Right lobe of liver (tissue), 6 donors: ENCODE results near the gene ACIN1. TPM values are rescaled to one million over a fixed set of nuclear protein-coding genes. Genes with fewer than 3 reads are reported as not detected.

Experiments used
- ATAC-seq, 4 donors: fragments of 200-7000 bp; cut with Tn5 transposase; one replicate each; pipeline ENCODE4 v1.9.1; 2020; ENCODE audit warnings: mild to moderate bottlenecking in 4 of 4, moderate library complexity in 4 of 4
- DNase-seq, 3 donors: peaks; one replicate each; pipeline ENCODE4 v3.0.0-alpha.2; 2020
- H3K27ac ChIP-seq, 3 donors: fragments of 200-600 bp; one replicate each; pipeline ENCODE4 v1.8.0; 2022
- H3K27me3 ChIP-seq, 2 donors: fragments of 200-600 bp; one replicate each; pipeline ENCODE4 v1.8.0; 2022
- H3K36me3 ChIP-seq, 4 donors: fragments of 200-600 bp; sonication (generic) in 1 of 4; one replicate each; pipeline versions ENCODE4 v1.5.1 to v1.8.0; 2017 to 2022; ENCODE audit warnings: control low read depth in 1 of 4
- H3K4me1 ChIP-seq, 4 donors: fragments of 200-600 bp; sonication (generic) in 1 of 4; one replicate each; pipeline versions ENCODE4 v1.5.1 to v1.8.0; 2017 to 2022; ENCODE audit warnings: control low read depth in 1 of 4
- H3K4me3 ChIP-seq, 3 donors: fragments of 200-600 bp; one replicate each; pipeline ENCODE4 v1.8.0; 2022
- H3K9me3 ChIP-seq, 4 donors: fragments of 200-600 bp; sonication (generic) in 1 of 4; one replicate each; pipeline versions ENCODE4 v1.5.1 to v1.8.0; 2017 to 2022; ENCODE audit warnings: control low read depth in 1 of 4
- CTCF ChIP-seq, 4 donors: fragments of 200-600 bp in 3 of 4; fragments of 450-650 bp in 1 of 4; IDR thresholded peaks; one replicate each; pipeline versions ENCODE4 v1.5.1 to v1.8.0; 2016 to 2022; ENCODE audit warnings: antibody characterized with exemption in 4 of 4, mild to moderate bottlenecking in 2 of 4
- POLR2A ChIP-seq: fragments of 450-650 bp; IDR thresholded peaks from one replicate; pipeline ENCODE4 v1.6.1; 2017; ENCODE audit warnings: antibody characterized with exemption, mild to moderate bottlenecking
- WGBS: methylation state at CpG from one replicate; pipeline ENCODE4 v1.1.6; 2018; ENCODE audit warnings: low coverage, low lambda C conversion rate; ENCODE audit not compliant: insufficient coverage; ENCODE audit errors: missing lambda C conversion rate; 5-methylcytosine and 5-hydroxymethylcytosine counted together
- intact Hi-C, 2 donors: fragments of 100-400 bp; cut with DNase I; formaldehyde crosslinking; loops; one replicate each; pipeline versions ENCODE4 v1.11.2 to v1.14.1; 2022
- total RNA-seq, 6 experiments: library from RNA; depleted of rRNA in 2 of 6; stranded (reverse); fragments of >200 nt in 2 of 6; fragmentation: NEBNext Ultra II Directional in 3 of 6; extraction: Animal tissue kit (Norgen Biotek cat#: 25700) in 3 of 6; gene quantifications; one replicate each; pipeline versions ENCODE4 v1.1.0 to v1.2.4, GENCODE V29; 2016 to 2023
- donor health status: DM: no; HTN: yes; CAD: no.
- donor health status: DM: no; HTN: no; CAD: no.
- donor health status: DM: no; HTN: no; CAD: no.
- donor health status: DM: no; HTN: yes; CAD: no.
- donor health status: DM: no; HTN: yes; CAD: no.

ACIN1 gene
- total RNA-seq, 6 experiments from 2014 or later, result 40.5 to 66.1 (median 52.9) TPM

- 17% methylated on average over 1 of the region's 4 CpGs for WGBS
- DNase-seq, result no peak
- Histone ChIP-seq H3K9me3 (no peaks in the 10 kb centered on the region), H3K27ac (no peak overlapping the region), H3K27me3 (no peaks in the 10 kb centered on the region), H3K4me3 (no peak overlapping the region), H3K4me1 (no peaks in the 10 kb centered on the region), H3K36me3 (no peaks in the 10 kb centered on the region)
- ATAC-seq, result no peak
- intact Hi-C loops, result loop anchor here in 1 of 2 donors (5.0 kb wide), 1 partner anchor 73 kb away; no protein-coding TSS in a partner anchor
- TF ChIP-seq CTCF (IDR thresholded peaks at IDR 0.05), result no peak
- TF ChIP-seq POLR2A, result no peak
Measured at GRCh38 chr14:23114669-23115038, 19.7 kb upstream of the ACIN1 start.

- WGBS, result 25% methylated on average over 2 of the region's 5 CpGs
- Histone ChIP-seq H3K9me3 (no peaks in the 10 kb centered on the region), H3K4me1 (no peaks in the 10 kb centered on the region), H3K4me3 (no peak overlapping the region), H3K27ac (no peak overlapping the region), H3K27me3 (no peaks in the 10 kb centered on the region), H3K36me3 (no peaks in the 10 kb centered on the region)
- DNase-seq (no peak), ATAC-seq (no peak)
- intact Hi-C loops, result no loop called here
- TF ChIP-seq POLR2A, result no peak
- no peak for TF ChIP-seq CTCF (IDR thresholded peaks at IDR 0.05)
Measured at GRCh38 chr14:23114120-23114458, 19.2 kb upstream of the ACIN1 start.

GRCh38 chr14:23113431-23114119, 18.6 kb upstream of the ACIN1 start:
- DNase-seq (no peak), ATAC-seq (peak in 2 of 4 donors; percentile 4 to 10)
- no peaks in the 10 kb centered on the region for H3K9me3 ChIP-seq
- H3K36me3 ChIP-seq, result no peaks in the 10 kb centered on the region
- intact Hi-C loops, result no loop called here
- no peak overlapping the region for H3K4me3 ChIP-seq
- no peaks in the 10 kb centered on the region for H3K4me1 ChIP-seq
- H3K27me3 ChIP-seq, result no peaks in the 10 kb centered on the region
- 40% methylated on average over 5 of the region's 10 CpGs for WGBS
- TF ChIP-seq POLR2A, result no peak
- TF ChIP-seq CTCF (IDR thresholded peaks at IDR 0.05), result no peak
- no peak overlapping the region for H3K27ac ChIP-seq

- Histone ChIP-seq H3K9me3 (no peaks in the 10 kb centered on the region), H3K4me3 (no peak overlapping the region), H3K4me1 (no peaks in the 10 kb centered on the region), H3K36me3 (no peaks in the 10 kb centered on the region), H3K27ac (no peak overlapping the region), H3K27me3 (no peaks in the 10 kb centered on the region)
- intact Hi-C loops, result no loop called here
- WGBS, result 20% methylated on average over 7 of the region's 12 CpGs
- DNase-seq (peak in 1 of 3 donors; percentile 50), ATAC-seq (peak in 2 of 4 donors; percentile 23 to 36)
- no peak for TF ChIP-seq CTCF (IDR thresholded peaks at IDR 0.05)
- no peak for TF ChIP-seq POLR2A
Measured at GRCh38 chr14:23112359-23113178, 17.6 kb upstream of the ACIN1 start.
